DND-41 (cell line): ENCODE data around the gene CSNK2B.

Experiments used
- ATAC-seq: fragments of 200-7000 bp; cut with Tn5 transposase; 3 replicates; pipeline ENCODE4 v1.9.1; 2021; ENCODE audit warnings: low read depth; ENCODE audit not compliant: insufficient read depth
- DNase-seq: peaks from one replicate; pipeline ENCODE4 v3.0.0-alpha.2; 2020
- H2AFZ ChIP-seq: 2 replicates; pipeline ENCODE4 v1.6.0; 2012; ENCODE audit warnings: low read depth, low read length
- H3K27ac ChIP-seq: 2 replicates; pipeline ENCODE4 v1.5.1; 2012; ENCODE audit warnings: low read length, inconsistent platforms
- H3K27me3 ChIP-seq: fragments of 200-600 bp; sonication (generic); 2 replicates; pipeline ENCODE4 v1.6.0; 2012; ENCODE audit warnings: low read length, mild to moderate bottlenecking, inconsistent platforms; ENCODE audit not compliant: insufficient read depth, poor library complexity
- H3K36me3 ChIP-seq: 2 replicates; pipeline ENCODE4 v1.5.1; 2012; ENCODE audit warnings: low read length, inconsistent platforms; ENCODE audit not compliant: insufficient read depth
- H3K4me1 ChIP-seq: 2 replicates; pipeline ENCODE4 v1.5.1; 2012; ENCODE audit warnings: mild to moderate bottlenecking, low read length; ENCODE audit not compliant: insufficient read depth
- H3K4me2 ChIP-seq: 2 replicates; pipeline ENCODE4 v1.6.0; 2012; ENCODE audit warnings: mild to moderate bottlenecking, moderate library complexity, low read length, inconsistent platforms; ENCODE audit not compliant: insufficient read depth
- H3K4me3 ChIP-seq, 2 experiments: fragments of 200-600 bp in 1 of 2; shearing (Covaris generic) in 1 of 2; 2 replicates each; pipeline ENCODE4 v1.5.1; 2012 to 2016; ENCODE audit warnings: inconsistent platforms in 2 of 2, low read length in 2 of 2, mild to moderate bottlenecking in 2 of 2, low read depth in 1 of 2, moderate library complexity in 1 of 2
- H3K79me2 ChIP-seq: 2 replicates; pipeline ENCODE4 v1.6.0; 2012; ENCODE audit warnings: low read length, inconsistent platforms; ENCODE audit not compliant: insufficient read depth
- H3K9ac ChIP-seq: 2 replicates; pipeline ENCODE4 v1.6.0; 2012; ENCODE audit warnings: low read depth, mild to moderate bottlenecking, inconsistent platforms, low read length, moderate library complexity
- H3K9me3 ChIP-seq: 2 replicates; pipeline ENCODE4 v1.5.1; 2012; ENCODE audit warnings: low read length, moderate library complexity, mild to moderate bottlenecking, inconsistent platforms; ENCODE audit not compliant: insufficient read depth, severe bottlenecking
- H4K20me1 ChIP-seq: 2 replicates; pipeline ENCODE4 v1.6.0; 2012; ENCODE audit warnings: low read length; ENCODE audit not compliant: insufficient read depth
- EZH2 ChIP-seq: IDR thresholded peaks from 3 replicates; pipeline ENCODE4 v1.6.1; 2012; ENCODE audit warnings: borderline replicate concordance, low read depth, mild to moderate bottlenecking, moderate library complexity, low read length, inconsistent platforms; ENCODE audit not compliant: severe bottlenecking
- TF ChIP-seq, protein P1 (sequence below): IDR thresholded peaks from 2 replicates; pipeline ENCODE4 v1.5.1; 2012; ENCODE audit warnings: borderline replicate concordance, low read length, moderate library complexity, mild to moderate bottlenecking; ENCODE audit not compliant: poor library complexity, severe bottlenecking; ENCODE audit errors: extremely low read depth

The CSNK2B gene

DNA sequence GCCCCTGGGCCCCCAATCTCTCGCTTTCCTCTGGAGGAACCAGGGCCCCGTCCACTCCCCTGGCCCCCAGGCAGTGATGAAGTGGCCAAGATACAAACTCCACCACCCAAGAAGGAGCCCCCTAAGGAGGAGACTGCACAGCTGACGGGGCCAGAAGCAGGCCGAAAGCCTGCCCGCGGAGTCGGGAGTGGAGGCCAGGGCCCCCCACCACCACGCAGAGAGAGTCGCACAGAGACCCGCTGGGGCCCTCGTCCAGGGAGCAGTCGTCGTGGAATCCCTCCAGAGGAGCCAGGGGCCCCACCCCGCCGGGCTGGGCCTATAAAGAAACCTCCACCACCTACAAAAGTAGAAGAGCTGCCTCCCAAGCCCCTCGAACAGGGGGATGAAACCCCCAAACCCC, 34.7 kb upstream of the CSNK2B start:
- Histone ChIP-seq H3K4me1 (0 out of 2 replicates have a peak, but pooled peaks cover 4% of the 10 kb centered on the region), H2AFZ (no peak overlapping the region), H3K4me2 (no peak overlapping the region), H3K9me3 (no peaks in the 10 kb centered on the region), H3K27me3 (no peaks in the 10 kb centered on the region), H3K79me2 (peaks cover 45% of the 10 kb centered on the region), H3K4me3 (no peak overlapping the region), H3K27ac (no peak overlapping the region), H3K36me3 (peaks cover 100% of the 10 kb centered on the region), H4K20me1 (peaks cover 76% of the 10 kb centered on the region), H3K9ac (no peak overlapping the region)
- TF ChIP-seq, protein P1, sequence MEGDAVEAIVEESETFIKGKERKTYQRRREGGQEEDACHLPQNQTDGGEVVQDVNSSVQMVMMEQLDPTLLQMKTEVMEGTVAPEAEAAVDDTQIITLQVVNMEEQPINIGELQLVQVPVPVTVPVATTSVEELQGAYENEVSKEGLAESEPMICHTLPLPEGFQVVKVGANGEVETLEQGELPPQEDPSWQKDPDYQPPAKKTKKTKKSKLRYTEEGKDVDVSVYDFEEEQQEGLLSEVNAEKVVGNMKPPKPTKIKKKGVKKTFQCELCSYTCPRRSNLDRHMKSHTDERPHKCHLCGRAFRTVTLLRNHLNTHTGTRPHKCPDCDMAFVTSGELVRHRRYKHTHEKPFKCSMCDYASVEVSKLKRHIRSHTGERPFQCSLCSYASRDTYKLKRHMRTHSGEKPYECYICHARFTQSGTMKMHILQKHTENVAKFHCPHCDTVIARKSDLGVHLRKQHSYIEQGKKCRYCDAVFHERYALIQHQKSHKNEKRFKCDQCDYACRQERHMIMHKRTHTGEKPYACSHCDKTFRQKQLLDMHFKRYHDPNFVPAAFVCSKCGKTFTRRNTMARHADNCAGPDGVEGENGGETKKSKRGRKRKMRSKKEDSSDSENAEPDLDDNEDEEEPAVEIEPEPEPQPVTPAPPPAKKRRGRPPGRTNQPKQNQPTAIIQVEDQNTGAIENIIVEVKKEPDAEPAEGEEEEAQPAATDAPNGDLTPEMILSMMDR: no peak
- no peak for TF ChIP-seq EZH2
- ATAC-seq (no peak), DNase-seq (no peak)

DNA sequence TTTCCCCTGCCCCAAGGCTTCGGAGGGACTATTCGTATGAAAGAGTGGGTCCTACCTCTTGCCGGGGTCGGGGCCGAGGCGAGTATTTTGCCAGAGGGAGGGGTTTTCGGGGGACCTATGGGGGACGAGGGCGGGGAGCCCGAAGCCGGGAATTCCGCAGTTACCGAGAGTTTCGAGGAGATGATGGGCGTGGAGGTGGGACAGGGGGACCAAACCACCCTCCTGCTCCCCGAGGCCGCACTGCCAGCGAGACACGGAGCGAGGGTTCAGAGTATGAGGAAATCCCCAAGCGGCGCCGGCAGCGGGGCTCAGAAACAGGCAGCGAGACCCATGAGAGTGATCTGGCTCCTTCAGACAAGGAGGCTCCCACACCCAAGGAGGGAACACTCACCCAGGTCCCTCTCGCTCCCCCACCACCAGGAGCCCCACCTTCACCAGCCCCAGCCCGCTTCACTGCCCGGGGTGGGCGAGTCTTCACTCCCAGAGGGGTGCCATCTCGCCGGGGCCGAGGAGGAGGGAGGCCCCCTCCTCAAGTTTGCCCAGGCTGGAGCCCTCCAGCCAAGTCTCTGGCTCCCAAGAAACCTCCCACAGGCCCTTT, 34.1 kb upstream of the CSNK2B start:
- Histone ChIP-seq H4K20me1 (peaks cover 76% of the 10 kb centered on the region), H3K9me3 (no peaks in the 10 kb centered on the region), H3K27ac (no peak overlapping the region), H3K36me3 (peaks cover 100% of the 10 kb centered on the region), H3K4me2 (no peak overlapping the region), H3K4me1 (0 out of 2 replicates have a peak, but pooled peaks cover 4% of the 10 kb centered on the region), H3K9ac (no peak overlapping the region), H3K4me3 (no peak overlapping the region), H3K79me2 (peaks cover 40% of the 10 kb centered on the region), H3K27me3 (no peaks in the 10 kb centered on the region), H2AFZ (no peak overlapping the region)
- no peak for TF ChIP-seq EZH2
- TF ChIP-seq, protein P1: no peak
- DNase-seq (no peak), ATAC-seq (peak; percentile 8; the same call in 1 of the 3 replicates)

DNA sequence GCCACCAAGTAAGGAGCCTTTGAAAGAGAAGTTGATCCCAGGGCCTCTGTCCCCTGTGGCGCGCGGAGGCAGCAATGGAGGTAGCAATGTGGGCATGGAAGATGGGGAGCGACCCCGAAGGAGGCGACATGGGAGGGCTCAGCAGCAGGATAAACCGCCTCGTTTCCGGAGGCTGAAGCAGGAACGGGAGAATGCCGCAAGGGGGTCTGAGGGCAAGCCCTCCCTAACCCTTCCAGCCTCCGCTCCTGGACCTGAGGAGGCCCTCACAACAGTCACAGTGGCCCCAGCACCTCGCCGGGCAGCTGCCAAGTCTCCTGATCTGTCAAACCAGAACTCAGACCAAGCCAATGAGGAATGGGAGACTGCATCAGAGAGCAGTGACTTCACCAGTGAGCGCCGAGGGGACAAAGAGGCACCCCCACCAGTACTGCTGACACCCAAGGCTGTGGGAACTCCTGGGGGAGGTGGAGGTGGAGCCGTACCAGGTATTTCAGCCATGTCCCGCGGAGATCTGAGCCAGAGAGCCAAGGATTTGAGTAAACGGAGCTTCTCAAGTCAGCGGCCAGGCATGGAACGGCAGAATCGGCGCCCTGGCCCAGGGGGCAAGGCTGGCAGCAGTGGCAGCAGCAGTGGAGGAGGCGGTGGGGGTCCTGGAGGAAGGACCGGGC, 33.5 kb upstream of the CSNK2B start:
- H3K79me2 ChIP-seq: peaks cover 33% of the 10 kb centered on the region
- peaks cover 77% of the 10 kb centered on the region for H4K20me1 ChIP-seq
- H3K4me3 ChIP-seq: no peak overlapping the region
- H3K27me3 ChIP-seq: no peaks in the 10 kb centered on the region
- H3K27ac ChIP-seq: peak overlapping the region; percentile 6; the same call in 1 of the 2 replicates
- H3K4me2 ChIP-seq: no peak overlapping the region
- H3K9ac ChIP-seq: peak overlapping the region; percentile 8; the same call in 1 of the 2 replicates
- TF ChIP-seq, protein P1: no peak
- no peak for TF ChIP-seq EZH2
- peaks cover 99% of the 10 kb centered on the region for H3K36me3 ChIP-seq
- no peaks in the 10 kb centered on the region for H3K9me3 ChIP-seq
- H2AFZ ChIP-seq: no peak overlapping the region
- 0 out of 2 replicates have a peak, but pooled peaks cover 3% of the 10 kb centered on the region for H3K4me1 ChIP-seq
- ATAC-seq: 0 out of 3 replicates have a peak, but pooled peaks have one; percentile 4
- DNase-seq: no peak
